ENCODE results near the gene MBOAT1. TPM values are rescaled to one million over a fixed set of nuclear protein-coding genes. Genes with fewer than 3 reads are reported as not detected.

MBOAT1 gene
- total RNA-seq, 1 experiment from 2014 or later: 22.0 TPM

DNA sequence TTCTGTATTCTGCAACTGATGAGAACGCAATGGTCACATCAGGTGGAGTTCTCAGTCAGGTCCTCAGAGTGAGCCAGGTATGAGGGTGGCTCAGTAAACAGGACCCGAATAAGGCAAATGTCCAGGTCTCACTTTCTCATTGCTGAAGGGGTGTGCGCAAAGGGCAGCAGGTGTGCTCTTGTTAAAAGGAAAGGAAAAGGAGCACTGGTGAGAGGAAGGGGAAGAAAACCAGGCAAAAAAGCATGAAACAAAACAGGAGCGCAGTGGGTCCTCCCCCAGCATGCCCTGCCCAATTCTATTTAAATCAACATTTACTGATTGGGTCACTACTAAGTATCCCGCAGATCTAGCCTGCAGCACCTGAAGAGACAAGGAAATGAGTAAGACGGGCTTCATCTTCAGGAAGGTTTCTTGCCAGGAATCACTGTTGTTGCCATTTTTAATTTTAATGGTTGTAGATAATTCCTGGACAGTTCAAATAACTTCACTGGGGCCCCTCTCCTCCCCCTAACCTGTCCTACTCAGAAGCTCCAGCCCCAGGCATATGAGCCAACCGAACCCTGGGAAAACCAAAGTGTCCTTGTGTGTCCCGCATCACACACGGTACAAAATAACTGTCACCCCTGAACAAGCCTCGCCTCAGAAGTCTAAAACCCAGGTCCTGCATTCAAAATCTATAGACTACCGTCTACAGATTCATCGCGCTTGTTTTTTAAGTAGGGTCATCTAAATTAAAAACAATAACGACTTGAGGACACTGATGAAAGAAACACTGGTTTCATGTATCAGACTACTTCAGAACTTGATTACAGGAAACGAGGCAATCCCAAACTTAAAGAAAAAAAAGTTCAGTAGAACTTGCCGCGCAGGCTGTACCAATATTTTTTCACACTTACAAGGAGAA, 980 bp downstream of the MBOAT1 start:
- Histone ChIP-seq H4K20me1 (ENCODE audit: insufficient read depth) (no peaks in the 10 kb centered on the region), H2AFZ (peak overlapping the region; percentile 95), H3K79me2 (ENCODE audit: low read depth) (no peaks in the 10 kb centered on the region), H3K4me1 (replicated peaks; ENCODE audit: insufficient read depth) (peaks cover 9% of the 10 kb centered on the region), H3K4me3 (peak overlapping the region; percentile 83), H3F3A (ENCODE audit: insufficient read depth, low read depth) (peaks cover 14% of the 10 kb centered on the region; the same call in 1 of the 2 replicates), H3K4me2 (peak overlapping the region; percentile 85), H3K27me3 (ENCODE audit: insufficient read depth, low read depth) (no peaks in the 10 kb centered on the region), H3K9me2 (ENCODE audit: insufficient read depth) (no peaks in the 10 kb centered on the region), H3K36me3 (ENCODE audit: low read depth) (no peaks in the 10 kb centered on the region), H3K27ac (peak overlapping the region; percentile 23), H3K9me3 (ENCODE audit: insufficient read depth, low read depth) (no peaks in the 10 kb centered on the region)
- DNase-seq: peak; percentile 60 to 72
- ChIA-PET CTCF (interaction anchor here (0.6 to 0.7 kb wide), 2 partner anchors 155 to 1617 kb away, joined by 3 to 4 read pairs; no protein-coding TSS in a partner anchor), POLR2A (ENCODE audit: unreplicated experiment) (interaction anchor here (0.6 kb wide), 1 partner anchor 26 kb away, joined by 5 read pairs; no protein-coding TSS in a partner anchor)
- no peak for TF ChIP-seq EZH2 (IDR thresholded peaks at IDR 0.05; ENCODE audit: low read depth)
- TF ChIP-seq, protein P1, sequence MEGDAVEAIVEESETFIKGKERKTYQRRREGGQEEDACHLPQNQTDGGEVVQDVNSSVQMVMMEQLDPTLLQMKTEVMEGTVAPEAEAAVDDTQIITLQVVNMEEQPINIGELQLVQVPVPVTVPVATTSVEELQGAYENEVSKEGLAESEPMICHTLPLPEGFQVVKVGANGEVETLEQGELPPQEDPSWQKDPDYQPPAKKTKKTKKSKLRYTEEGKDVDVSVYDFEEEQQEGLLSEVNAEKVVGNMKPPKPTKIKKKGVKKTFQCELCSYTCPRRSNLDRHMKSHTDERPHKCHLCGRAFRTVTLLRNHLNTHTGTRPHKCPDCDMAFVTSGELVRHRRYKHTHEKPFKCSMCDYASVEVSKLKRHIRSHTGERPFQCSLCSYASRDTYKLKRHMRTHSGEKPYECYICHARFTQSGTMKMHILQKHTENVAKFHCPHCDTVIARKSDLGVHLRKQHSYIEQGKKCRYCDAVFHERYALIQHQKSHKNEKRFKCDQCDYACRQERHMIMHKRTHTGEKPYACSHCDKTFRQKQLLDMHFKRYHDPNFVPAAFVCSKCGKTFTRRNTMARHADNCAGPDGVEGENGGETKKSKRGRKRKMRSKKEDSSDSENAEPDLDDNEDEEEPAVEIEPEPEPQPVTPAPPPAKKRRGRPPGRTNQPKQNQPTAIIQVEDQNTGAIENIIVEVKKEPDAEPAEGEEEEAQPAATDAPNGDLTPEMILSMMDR (conservative IDR thresholded peaks at IDR 0.05): no peak
- TSS peak; percentile 56 for BruUV-seq (replicated peaks)
- intact Hi-C loops (cut with micrococcal nuclease; ENCODE audit: unreplicated experiment): loop anchor here (1.0 to 5.0 kb wide), 4 partner anchors 28 to 316 kb away; partner anchors contain the start of gene E2F3

DNA sequence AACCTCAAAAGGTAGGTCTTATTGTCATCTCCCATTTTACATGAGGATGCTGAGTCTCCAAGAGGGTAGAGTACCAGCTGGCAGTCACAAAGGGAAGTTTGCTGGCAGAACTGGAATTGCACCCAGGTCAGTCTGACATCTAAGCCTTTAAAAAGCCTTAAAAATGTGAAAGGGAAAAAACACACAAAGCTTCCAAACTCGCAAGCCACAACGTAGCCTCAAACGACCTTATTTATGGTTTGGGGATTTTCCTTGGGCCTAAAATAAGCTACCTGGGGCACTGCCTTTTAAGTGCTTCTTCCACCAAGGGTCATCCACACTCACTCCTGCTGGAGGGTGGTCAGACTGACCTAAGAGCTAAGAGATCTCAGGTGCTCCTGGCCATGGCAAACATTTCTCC, 2.1 kb downstream of the MBOAT1 start:
- Histone ChIP-seq H3K27me3 (ENCODE audit: insufficient read depth, low read depth) (no peaks in the 10 kb centered on the region), H2AFZ (no peak overlapping the region), H3K4me3 (no peak overlapping the region), H3K79me2 (ENCODE audit: low read depth) (no peaks in the 10 kb centered on the region), H3K9me3 (ENCODE audit: insufficient read depth, low read depth) (no peaks in the 10 kb centered on the region), H3K27ac (no peak overlapping the region), H3K4me2 (no peak overlapping the region; the same call in 1 of the 2 replicates), H3K4me1 (replicated peaks; ENCODE audit: insufficient read depth) (peaks cover 9% of the 10 kb centered on the region), H3K36me3 (ENCODE audit: low read depth) (no peaks in the 10 kb centered on the region), H3K9me2 (ENCODE audit: insufficient read depth) (no peaks in the 10 kb centered on the region), H3F3A (ENCODE audit: insufficient read depth, low read depth) (peaks cover 14% of the 10 kb centered on the region; the same call in 1 of the 2 replicates), H4K20me1 (ENCODE audit: insufficient read depth) (no peaks in the 10 kb centered on the region)
- ChIA-PET CTCF (interaction anchor here (0.7 kb wide), 1 partner anchor 83 kb away, joined by 3 read pairs; no protein-coding TSS in a partner anchor), POLR2A (ENCODE audit: unreplicated experiment) (interaction anchor here (0.7 kb wide), 1 partner anchor 41 kb away, joined by 9 read pairs; no protein-coding TSS in a partner anchor)
- intact Hi-C loops (cut with micrococcal nuclease; ENCODE audit: unreplicated experiment): loop anchor here (2.0 to 5.0 kb wide), 2 partner anchors 27 to 317 kb away; no protein-coding TSS in a partner anchor
- no TSS peak for BruUV-seq (replicated peaks)
- TF ChIP-seq EZH2 (IDR thresholded peaks at IDR 0.05; ENCODE audit: low read depth): no peak
- TF ChIP-seq, protein P1 (conservative IDR thresholded peaks at IDR 0.05): no peak
- DNase-seq: no peak

DNA sequence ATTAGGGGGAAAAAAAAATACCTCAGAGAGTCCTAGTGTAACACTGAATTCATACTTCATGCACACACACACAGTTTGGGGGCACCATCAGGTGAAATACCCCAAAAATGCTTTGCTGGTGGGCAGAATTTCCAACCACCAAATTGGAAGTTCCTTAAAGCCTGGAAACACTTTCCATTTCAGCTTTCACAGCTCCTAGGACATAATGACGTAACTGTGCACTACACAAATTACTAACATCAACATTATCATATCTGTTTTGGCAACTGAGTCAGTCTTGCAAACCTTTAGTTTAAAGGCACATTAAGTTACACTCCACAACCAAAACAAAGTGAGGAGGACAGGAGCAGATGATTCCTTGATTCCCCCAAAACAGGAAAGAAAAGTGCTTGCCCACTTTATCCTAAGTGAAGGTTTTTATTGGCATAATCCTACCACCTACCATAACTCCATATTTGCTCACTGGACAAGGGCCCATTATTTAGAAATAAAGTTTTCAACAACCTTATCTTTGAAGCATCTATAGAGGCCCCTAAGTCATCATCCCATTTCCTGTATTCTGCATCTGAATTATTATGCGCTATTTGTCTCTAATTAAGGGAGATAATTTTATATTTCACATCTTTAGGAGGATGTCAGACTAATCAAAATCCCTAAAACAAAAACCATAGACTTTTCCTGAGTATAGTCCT, 3.4 kb downstream of the MBOAT1 start:
- no peak overlapping the region for H3K27ac ChIP-seq
- peaks cover 9% of the 10 kb centered on the region for H3K4me1 ChIP-seq (replicated peaks; ENCODE audit: insufficient read depth)
- no peak overlapping the region for H2AFZ ChIP-seq
- POLR2A ChIA-PET (ENCODE audit: unreplicated experiment): no interaction called here
- H3K79me2 ChIP-seq (ENCODE audit: low read depth): no peaks in the 10 kb centered on the region
- DNase-seq: no peak
- H3K36me3 ChIP-seq (ENCODE audit: low read depth): no peaks in the 10 kb centered on the region
- H3K4me3 ChIP-seq: no peak overlapping the region
- intact Hi-C loops (cut with micrococcal nuclease; ENCODE audit: unreplicated experiment): no loop called here
- H3K9me3 ChIP-seq (ENCODE audit: insufficient read depth, low read depth): no peaks in the 10 kb centered on the region
- CTCF ChIA-PET: no interaction called here
- TF ChIP-seq EZH2 (IDR thresholded peaks at IDR 0.05; ENCODE audit: low read depth): no peak
- TF ChIP-seq, protein P1 (conservative IDR thresholded peaks at IDR 0.05): no peak
- H3K4me2 ChIP-seq: no peak overlapping the region
- H3K27me3 ChIP-seq (ENCODE audit: insufficient read depth, low read depth): no peaks in the 10 kb centered on the region
- no peaks in the 10 kb centered on the region for H4K20me1 ChIP-seq (ENCODE audit: insufficient read depth)
- no TSS peak for BruUV-seq (replicated peaks)
- no peaks in the 10 kb centered on the region for H3K9me2 ChIP-seq (ENCODE audit: insufficient read depth)
- H3F3A ChIP-seq (ENCODE audit: insufficient read depth, low read depth): peaks cover 14% of the 10 kb centered on the region; the same call in 1 of the 2 replicates
